Measurements from ENCODE around the gene FCSK. TPM values are rescaled to one million over a fixed set of nuclear protein-coding genes. Genes with fewer than 3 reads are reported as not detected.

Gene FCSK
- total and polyA plus RNA-seq, 2 of the 8 experiments (the other 6 are each of a cell fraction or from before 2014, with no cell fraction given) = 4.6 to 5.1 TPM

- Histone ChIP-seq H4K20me1 (replicated peaks in 1 of 2; ENCODE audit: control insufficient read depth in 1 of 2, insufficient read depth in 2 of 2, low read length in 2 of 2) (no peaks in the 10 kb centered on the region), H2AFZ (ENCODE audit: low read length) (no peak overlapping the region), H3K4me3 (ENCODE audit: extremely low read depth in 1 of 4, insufficient read depth in 2 of 4, low read depth in 3 of 4, low read length in 4 of 4) (no peak overlapping the region), H3K36me3 (ENCODE audit: control insufficient read depth in 2 of 4, insufficient read depth in 4 of 4, low read length in 3 of 4) (peaks cover 6 to 33% (median 18%) of the 10 kb centered on the region in 4 experiments; a peak in 6 of 8 replicates), H3K9me3 (ENCODE audit: insufficient read depth in 2 of 2, low read depth in 1 of 2, low read length in 1 of 2) (no peaks in the 10 kb centered on the region), H3K4ac (replicated peaks; ENCODE audit: insufficient read length, low read depth, low read length) (no peak overlapping the region), H2BK5ac (ENCODE audit: low read depth, low read length) (no peak overlapping the region), H3K4me1 (replicated peaks in 1 of 4; ENCODE audit: control insufficient read depth in 3 of 4, insufficient read depth in 4 of 4, low read length in 3 of 4) (no peaks in the 10 kb centered on the region), H3K56ac (replicated peaks; ENCODE audit: insufficient read length, low read depth, low read length) (no peak overlapping the region), H2BK15ac (ENCODE audit: low read length) (no peak overlapping the region), H3K4me2 (ENCODE audit: insufficient read depth in 1 of 2, low read depth in 2 of 2, low read length in 2 of 2) (no peak overlapping the region), H3K23me2 (ENCODE audit: low read depth, low read length) (no peaks in the 10 kb centered on the region), H4K8ac (ENCODE audit: extremely low read depth, insufficient read depth, low read length) (no peak overlapping the region), H4K5ac (ENCODE audit: insufficient read length, low read depth, low read length) (no peak overlapping the region), H2AK5ac (ENCODE audit: low read depth, low read length) (no peak overlapping the region), H3K14ac (ENCODE audit: insufficient read length) (no peak overlapping the region), H3K27me3 (replicated peaks in 1 of 4; ENCODE audit: control insufficient read depth in 3 of 4, extremely low read depth in 1 of 4, insufficient read depth in 3 of 4, low read length in 3 of 4) (no peaks in the 10 kb centered on the region), H3K79me2 (ENCODE audit: control insufficient read depth in 1 of 2, insufficient read depth in 2 of 2, low read length in 2 of 2) (no peaks in the 10 kb centered on the region), H2BK120ac (replicated peaks; ENCODE audit: low read depth, low read length) (no peak overlapping the region), H4K91ac (replicated peaks; ENCODE audit: insufficient read length, low read length) (no peak overlapping the region), H3K18ac (ENCODE audit: extremely low read depth, low read length) (no peak overlapping the region), H3K27ac (ENCODE audit: low read depth, low read length) (no peak overlapping the region), H3K79me1 (ENCODE audit: low read depth, low read length) (no peaks in the 10 kb centered on the region), H2BK12ac (ENCODE audit: low read depth, low read length) (no peak overlapping the region), H3K9ac (replicated peaks in 1 of 4; ENCODE audit: extremely low read depth in 1 of 4, low read depth in 3 of 4, low read length in 3 of 4) (no peak overlapping the region), H2BK20ac (ENCODE audit: low read length) (no peak overlapping the region), H3K23ac (ENCODE audit: insufficient read length) (no peak overlapping the region)
- no peak for FAIRE-seq
- 80% methylated on average over 3 of the region's 3 CpGs; no CpG with 5 or more reads in 1 of the 2 experiments for WGBS, 2 experiments (ENCODE audit: extremely low coverage in 1 of 2, insufficient coverage in 1 of 2, insufficient read length in 1 of 2, insufficient replicate concordance in 2 of 2, low coverage in 1 of 2, low lambda C conversion rate in 2 of 2, missing lambda C conversion rate in 1 of 2)
- TF ChIP-seq NANOG (IDR thresholded peaks at IDR 0.05; ENCODE audit: insufficient read depth, low read depth, low read length, poor library complexity, severe bottlenecking) (no peak), SIN3A (conservative IDR thresholded peaks at IDR 0.05 in 1 of 2, IDR thresholded peaks at IDR 0.05 in 1 of 2; ENCODE audit: low read depth in 1 of 2, low read length in 2 of 2) (no peak), GTF2F1 (IDR thresholded peaks at IDR 0.05; ENCODE audit: borderline replicate concordance, low read depth, low read length) (no peak), TEAD4 (IDR thresholded peaks at IDR 0.05; ENCODE audit: low read depth, low read length) (no peak), CHD1 (IDR thresholded peaks at IDR 0.05; ENCODE audit: low read depth, low read length) (no peak), SIRT6 (IDR thresholded peaks at IDR 0.05; ENCODE audit: low read length) (no peak), JUND (IDR thresholded peaks at IDR 0.05; ENCODE audit: low read length) (no peak), SP2 (IDR thresholded peaks at IDR 0.05; ENCODE audit: low read length) (no peak), KDM1A (IDR thresholded peaks at IDR 0.05; ENCODE audit: borderline replicate concordance, low read length) (no peak), CBX5 (IDR thresholded peaks at IDR 0.05; ENCODE audit: low read depth, low read length) (no peak)
- POLR2A ChIA-PET (ENCODE audit: partially characterized antibody) = interaction anchor here (2.3 kb wide), 1 partner anchor 31 kb away, joined by 4 read pairs; no protein-coding TSS in a partner anchor
- no peak for DNase-seq (ENCODE audit: low read depth in 1 of 2, low spot score in 2 of 2)
- CTCF ChIA-PET (ENCODE audit: partially characterized antibody) = interaction anchor here (2.6 kb wide), 1 partner anchor 22 kb away, joined by 13 read pairs; no protein-coding TSS in a partner anchor
Observed at GRCh38 chr16:70493802-70494201, 39.4 kb downstream of the FCSK start.
